Mucosa of rectum (tissue), 2 donors: ENCODE data around the gene EPHB3.

Source experiments
- H3K27ac ChIP-seq, 2 donors: one replicate each; pipeline ENCODE4 v1.7.0; 2013; ENCODE audit warnings: inconsistent platforms in 2 of 2, low read depth in 2 of 2, low read length in 2 of 2
- H3K27me3 ChIP-seq, 2 donors: one replicate each; pipeline ENCODE4 v1.7.0; 2013; ENCODE audit warnings: low read length in 2 of 2; ENCODE audit not compliant: control insufficient read depth in 2 of 2, insufficient read depth in 2 of 2
- H3K36me3 ChIP-seq, 2 donors: one replicate each; pipeline ENCODE4 v1.7.0; 2013; ENCODE audit warnings: low read length in 2 of 2; ENCODE audit not compliant: control insufficient read depth in 2 of 2, insufficient read depth in 2 of 2
- H3K4me1 ChIP-seq, 2 donors: one replicate each; pipeline ENCODE4 v1.7.0; 2013; ENCODE audit warnings: low read length in 2 of 2, mild to moderate bottlenecking in 1 of 2; ENCODE audit not compliant: control insufficient read depth in 2 of 2, insufficient read depth in 2 of 2
- H3K4me3 ChIP-seq, 2 donors: one replicate each; pipeline ENCODE4 v1.7.0; 2013; ENCODE audit warnings: low read length in 2 of 2
- H3K9ac ChIP-seq, 2 donors: one replicate each; pipeline ENCODE4 v1.7.0; 2013; ENCODE audit warnings: low read length in 2 of 2, low read depth in 1 of 2, mild to moderate bottlenecking in 1 of 2
- H3K9me3 ChIP-seq, 2 donors: one replicate each; pipeline ENCODE4 v1.7.0; 2013; ENCODE audit warnings: low read length in 2 of 2; ENCODE audit not compliant: control insufficient read depth in 2 of 2
- donor health status: healthy.
- donor health status: Normal muscosa, but diverticular disease.

The EPHB3 gene

DNA sequence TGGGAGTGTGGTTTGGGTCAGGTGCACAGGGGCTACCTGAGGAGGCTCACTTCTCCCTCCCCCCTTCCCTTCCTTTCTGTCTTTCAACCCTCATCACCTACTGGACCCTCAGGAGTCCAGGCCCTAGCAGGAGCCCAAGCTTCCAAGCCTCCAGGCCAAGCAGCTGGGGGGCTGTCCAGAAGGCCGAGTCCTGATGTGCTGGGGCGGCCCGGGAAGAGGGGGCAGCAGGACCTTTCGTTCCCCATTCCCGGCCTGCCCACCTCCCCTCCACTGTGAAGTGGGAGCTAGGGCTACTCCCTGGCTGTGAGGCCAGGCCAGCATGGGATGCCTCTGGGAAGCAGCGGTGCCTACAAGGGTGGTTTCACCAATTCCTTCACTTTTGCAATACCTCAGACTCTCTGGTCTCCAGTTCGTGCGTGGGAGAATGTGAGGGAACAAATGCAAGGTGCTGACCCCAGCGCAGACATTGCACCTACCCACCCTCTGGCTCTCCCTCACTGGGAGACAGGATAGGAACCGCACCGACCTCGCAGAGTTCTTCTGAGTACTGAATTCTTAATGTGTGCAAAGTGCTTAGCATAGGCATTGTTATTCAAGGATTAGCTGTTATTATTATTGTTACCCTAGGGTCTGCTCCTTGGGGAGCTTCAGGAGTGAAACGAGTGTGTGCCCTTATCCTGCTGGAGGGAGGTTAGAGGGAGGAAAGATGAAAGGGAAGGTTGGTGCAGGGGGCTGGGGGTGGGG is 2.5 kb downstream of the EPHB3 start:
- Histone ChIP-seq H3K9me3 (no peaks in the 10 kb centered on the region), H3K36me3 (peaks cover 0 to 5% of the 10 kb centered on the region in 2 donors), H3K4me1 (peaks cover 58 to 70% of the 10 kb centered on the region in 2 donors), H3K27me3 (no peaks in the 10 kb centered on the region), H3K4me3 (peak overlapping the region; percentile 70 to 75), H3K27ac (peak overlapping the region in 1 of 2 donors; percentile 35), H3K9ac (peak overlapping the region; percentile 65 to 66)

DNA sequence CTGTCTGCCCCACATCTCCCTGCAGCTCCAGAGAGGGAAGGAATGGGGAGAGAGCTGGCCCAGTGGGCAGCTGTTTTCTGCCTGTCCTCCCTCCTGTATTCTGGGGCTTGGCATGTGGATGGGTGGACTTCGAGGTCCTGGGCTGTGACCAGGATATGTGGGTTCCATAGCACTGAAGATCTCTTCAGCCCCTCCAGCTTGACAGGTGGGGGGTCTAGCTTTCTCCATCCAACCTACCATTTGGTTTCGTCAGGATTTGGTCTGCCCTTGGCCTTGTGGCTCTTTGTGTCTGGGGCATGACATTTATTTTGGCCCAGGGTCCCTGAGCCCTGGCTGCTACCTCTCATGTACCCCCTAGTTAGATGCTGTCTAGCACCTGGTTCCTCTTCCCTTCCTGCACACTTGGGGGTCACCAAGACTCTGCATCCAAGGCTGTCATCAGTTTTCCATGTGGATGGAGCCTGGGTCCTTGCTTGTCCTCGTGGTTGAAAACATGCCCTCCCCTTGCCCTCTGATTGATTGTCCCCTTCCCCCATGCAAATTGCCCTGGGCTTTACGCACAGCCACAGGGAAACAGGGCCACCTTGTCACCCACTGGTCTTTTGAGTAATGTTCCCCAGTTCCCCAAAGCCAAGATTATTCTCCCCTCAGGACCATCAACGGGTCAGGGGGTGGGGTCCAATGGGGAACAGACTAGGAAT is 3.2 kb downstream of the EPHB3 start:
- H3K36me3 ChIP-seq = peaks cover 0 to 5% of the 10 kb centered on the region in 2 donors
- H3K9me3 ChIP-seq = no peaks in the 10 kb centered on the region
- peaks cover 58 to 71% of the 10 kb centered on the region in 2 donors for H3K4me1 ChIP-seq
- peak overlapping the region; percentile 28 to 75 for H3K4me3 ChIP-seq
- peak overlapping the region in 1 of 2 donors; percentile 83 for H3K27ac ChIP-seq
- H3K27me3 ChIP-seq = no peaks in the 10 kb centered on the region
- H3K9ac ChIP-seq = peak overlapping the region in 1 of 2 donors; percentile 52

DNA sequence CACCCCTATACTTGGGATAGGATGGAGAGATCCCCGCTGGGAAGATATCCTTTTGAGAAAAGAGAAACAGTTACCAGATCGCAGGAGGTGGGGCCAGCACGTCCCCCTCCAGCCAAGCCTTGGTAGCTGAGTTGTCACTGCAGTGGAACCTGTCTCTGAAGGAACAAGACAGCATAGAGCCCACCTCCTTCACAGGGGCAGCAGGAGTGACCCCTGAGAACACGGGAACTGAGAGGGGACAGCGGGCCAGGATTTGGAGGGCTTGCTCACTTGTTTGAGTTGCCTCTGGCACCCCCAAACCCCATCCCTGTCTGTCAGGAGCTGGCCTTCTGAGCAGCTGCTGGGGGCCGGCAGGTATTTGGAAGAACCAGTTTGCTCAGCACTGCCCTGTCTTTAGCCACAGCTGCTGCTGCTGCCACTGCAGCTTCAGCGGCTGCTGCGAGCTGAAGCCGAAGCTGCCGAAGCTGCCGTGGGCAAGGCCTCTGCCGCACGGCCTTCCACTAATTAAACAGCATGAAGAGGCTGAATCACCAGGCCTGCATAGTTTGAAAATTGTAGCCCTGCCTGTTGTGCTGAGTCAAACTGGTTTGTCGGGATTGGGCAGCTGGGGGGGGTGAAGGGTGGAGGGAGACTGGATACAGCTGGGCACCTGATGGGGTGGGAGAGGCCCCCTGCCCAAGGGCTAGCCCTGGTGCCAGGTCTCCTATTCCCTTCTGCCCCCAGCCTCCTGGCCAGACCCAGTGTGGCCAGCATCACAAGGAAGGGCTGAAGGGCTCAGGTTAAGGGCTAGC is 4.0 kb downstream of the EPHB3 start:
- Histone ChIP-seq H3K4me1 (peaks cover 56 to 65% of the 10 kb centered on the region in 2 donors), H3K4me3 (peak overlapping the region; percentile 50 to 75), H3K9me3 (no peaks in the 10 kb centered on the region), H3K36me3 (peaks cover 0 to 5% of the 10 kb centered on the region in 2 donors), H3K27me3 (no peaks in the 10 kb centered on the region), H3K27ac (peak overlapping the region; percentile 83 to 84), H3K9ac (peak overlapping the region; percentile 38 to 52)

DNA sequence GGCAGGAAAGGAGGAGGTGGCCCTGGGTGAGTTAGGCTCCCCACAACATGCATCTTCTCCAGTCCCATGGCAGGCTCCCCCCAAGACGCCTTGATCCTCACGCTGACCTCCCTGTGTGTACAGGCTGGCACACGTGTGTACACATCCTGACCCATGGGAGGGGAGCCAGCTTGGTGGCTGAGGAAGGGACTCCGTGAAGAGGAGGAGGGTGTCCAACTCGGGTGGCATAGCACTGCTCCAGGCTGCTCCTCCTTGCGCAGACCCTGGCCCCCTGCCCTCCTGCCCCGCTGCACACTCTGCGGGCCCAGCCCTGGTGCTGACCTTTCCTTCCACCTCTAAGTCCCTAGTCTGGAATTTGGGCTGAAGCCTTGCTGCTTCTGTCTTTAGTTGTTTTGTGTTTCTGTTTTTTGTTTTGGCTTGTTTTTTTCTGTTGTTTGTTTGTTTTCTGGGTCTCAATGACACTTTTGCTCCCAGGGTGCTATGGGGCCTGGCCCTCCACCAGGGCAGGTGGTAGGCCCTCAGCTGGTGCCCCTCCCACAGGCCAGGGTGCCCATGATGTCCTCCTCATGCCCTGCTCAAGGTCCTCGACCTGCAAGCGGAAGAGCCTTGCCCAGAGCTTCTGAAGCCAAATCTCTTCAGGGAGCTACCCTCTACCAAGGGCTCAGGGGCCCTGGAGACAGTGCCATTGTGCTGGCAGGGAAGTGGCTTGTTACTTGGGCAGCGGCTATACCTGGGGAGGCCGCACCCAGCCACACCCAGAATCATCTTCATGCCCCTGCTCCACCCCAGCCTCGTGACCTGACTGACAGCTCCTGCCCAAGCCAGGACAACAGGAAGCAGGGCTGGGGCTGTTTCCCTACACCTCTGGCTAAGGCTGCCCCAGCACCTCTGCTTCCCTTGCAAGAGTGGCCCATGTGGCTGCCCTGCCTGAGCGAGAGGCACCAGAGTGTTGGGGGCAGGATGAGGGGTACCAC is 5.1 kb downstream of the EPHB3 start:
- H3K27me3 ChIP-seq = no peaks in the 10 kb centered on the region
- H3K4me1 ChIP-seq = peaks cover 50 to 59% of the 10 kb centered on the region in 2 donors
- H3K9ac ChIP-seq = peak overlapping the region in 1 of 2 donors; percentile 38

DNA sequence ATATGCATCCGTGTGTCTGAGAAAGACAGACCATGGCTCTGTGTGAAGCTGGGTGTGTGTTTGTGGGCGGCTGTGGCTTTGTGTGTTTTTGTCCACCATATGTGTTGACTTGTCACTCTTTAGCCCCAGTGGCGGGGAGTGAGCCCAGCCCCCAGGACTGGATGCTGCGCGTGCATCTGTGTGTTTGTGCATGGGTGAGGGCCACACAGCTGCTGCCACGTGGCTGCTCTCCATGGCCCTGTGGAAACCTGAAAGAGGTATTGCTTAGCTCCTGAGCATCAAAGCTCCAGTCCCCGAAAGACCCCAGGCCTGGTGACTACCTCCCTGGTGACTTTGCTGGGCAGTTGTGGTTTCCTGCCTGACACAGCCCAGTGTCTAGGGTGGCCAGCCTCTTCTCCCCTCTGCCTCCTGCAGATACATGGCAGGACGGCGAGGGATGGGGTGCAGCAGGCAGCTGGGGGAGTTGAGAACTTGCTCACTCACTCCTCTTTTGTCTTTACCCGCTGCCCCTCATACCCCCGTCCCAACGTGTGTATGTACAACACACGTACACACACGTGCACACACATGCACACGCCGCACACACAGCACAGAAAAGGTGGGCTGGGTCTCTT is 6.5 kb downstream of the EPHB3 start:
- Histone ChIP-seq H3K27me3 (no peaks in the 10 kb centered on the region), H3K36me3 (peaks cover 5 to 6% of the 10 kb centered on the region in 2 donors), H3K9me3 (no peaks in the 10 kb centered on the region), H3K9ac (peak overlapping the region in 1 of 2 donors; percentile 53), H3K27ac (peak overlapping the region; percentile 83 to 84), H3K4me3 (peak overlapping the region in 1 of 2 donors; percentile 50), H3K4me1 (peaks cover 53 to 59% of the 10 kb centered on the region in 2 donors)

More for the DNA sequence above, 5.1 kb downstream of the EPHB3 start:
- Histone ChIP-seq H3K9me3 (no peaks in the 10 kb centered on the region), H3K4me3 (peak overlapping the region; percentile 9 to 19), H3K36me3 (peaks cover 0 to 5% of the 10 kb centered on the region in 2 donors), H3K27ac (peak overlapping the region; percentile 83 to 84)

DNA sequence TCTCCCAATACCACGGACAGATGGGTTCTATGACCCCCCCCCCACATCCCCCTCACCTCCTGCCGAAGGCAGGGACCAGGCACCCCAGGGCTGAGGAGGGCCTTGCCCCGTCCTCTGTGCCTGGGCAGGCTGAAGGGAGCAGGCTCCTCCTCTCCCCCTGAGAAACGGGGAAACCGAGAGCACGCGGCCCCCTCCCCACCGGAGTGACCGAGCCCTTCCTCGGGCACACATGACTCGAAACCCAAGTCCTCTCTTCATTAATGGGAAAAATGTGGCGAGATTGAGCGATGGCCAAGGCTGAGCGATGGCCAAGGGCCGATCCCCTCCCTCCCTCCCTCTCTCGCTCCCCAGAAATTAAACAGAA is 7.0 kb downstream of the EPHB3 start:
- Histone ChIP-seq H3K27me3 (no peaks in the 10 kb centered on the region), H3K4me3 (peak overlapping the region; percentile 52 to 60), H3K36me3 (peaks cover 5 to 10% of the 10 kb centered on the region in 2 donors), H3K4me1 (peaks cover 53 to 57% of the 10 kb centered on the region in 2 donors), H3K9ac (peak overlapping the region in 1 of 2 donors; percentile 53), H3K27ac (peak overlapping the region; percentile 61 to 84), H3K9me3 (no peaks in the 10 kb centered on the region)

DNA sequence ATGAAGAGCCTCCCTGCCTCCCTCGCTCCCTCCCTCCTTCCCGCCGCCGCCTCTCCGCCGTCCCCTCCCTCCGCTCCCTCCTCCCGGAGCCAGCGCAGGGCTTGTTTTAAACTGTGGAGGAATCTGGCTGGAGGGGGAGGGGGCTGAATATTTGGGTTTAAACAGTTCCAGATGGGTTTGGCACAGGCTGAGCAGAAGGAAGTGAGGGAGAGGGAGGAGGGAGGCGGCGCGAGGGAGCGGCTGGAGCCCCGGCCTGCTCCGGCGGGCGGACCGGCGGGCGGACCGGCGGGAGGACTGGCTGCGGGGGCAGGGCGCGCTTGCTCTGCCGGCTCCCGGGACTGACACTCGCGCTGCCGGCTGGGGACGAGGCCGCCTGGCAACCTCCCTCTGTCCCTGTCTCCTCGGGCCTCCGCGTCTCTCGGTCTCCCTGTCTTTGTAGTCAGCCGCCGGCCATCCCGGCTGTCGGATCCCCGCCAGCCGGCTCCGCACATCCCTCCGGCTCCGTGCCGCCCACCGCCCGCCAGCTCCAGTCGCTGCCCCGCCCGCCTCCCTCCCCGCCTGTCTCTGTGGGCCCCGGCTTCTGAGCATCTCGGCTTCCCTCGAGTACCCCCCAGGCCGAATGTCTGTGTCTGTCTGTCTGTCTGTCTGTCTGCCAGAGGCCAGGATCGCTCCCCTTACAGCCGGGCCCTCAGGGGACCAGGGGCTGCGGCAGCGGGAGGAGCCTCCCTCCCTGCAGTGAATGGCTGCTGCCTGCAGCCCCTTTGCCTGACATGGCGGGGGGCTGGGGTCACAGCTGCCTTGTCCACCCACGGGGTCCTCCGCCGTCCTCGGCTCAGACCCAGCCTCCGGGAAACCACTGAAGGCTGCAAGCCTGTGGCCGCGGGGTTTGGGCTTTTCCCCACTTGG is 7.6 kb downstream of the EPHB3 start:
- Histone ChIP-seq H3K9me3 (no peaks in the 10 kb centered on the region), H3K36me3 (peaks cover 5 to 10% of the 10 kb centered on the region in 2 donors), H3K4me3 (peak overlapping the region; percentile 52 to 60), H3K9ac (peak overlapping the region in 1 of 2 donors; percentile 53), H3K4me1 (peaks cover 47 to 52% of the 10 kb centered on the region in 2 donors), H3K27me3 (no peaks in the 10 kb centered on the region), H3K27ac (peak overlapping the region; percentile 32 to 84)

DNA sequence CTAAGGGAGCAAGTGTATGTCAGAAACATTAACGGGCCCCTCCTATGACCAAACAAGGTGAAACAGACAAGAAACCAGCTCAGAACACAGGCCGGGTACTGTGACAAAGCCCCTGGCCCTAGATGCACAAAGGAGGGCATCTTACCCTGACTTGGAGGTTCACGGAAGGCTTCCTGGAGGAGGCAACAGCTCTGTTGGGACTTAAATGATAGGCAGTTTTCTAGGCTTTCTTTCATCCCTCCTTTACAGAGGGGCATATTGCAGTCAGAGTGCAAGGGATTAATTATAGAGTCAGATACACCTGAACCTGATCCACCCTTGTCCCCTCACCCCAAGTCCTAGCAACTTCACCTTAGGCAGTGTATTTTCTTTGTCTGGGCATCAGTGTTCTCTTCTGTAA is 8.4 kb downstream of the EPHB3 start:
- no peaks in the 10 kb centered on the region for H3K9me3 ChIP-seq
- H3K4me3 ChIP-seq = no peak overlapping the region
- no peak overlapping the region for H3K27ac ChIP-seq
- peaks cover 5 to 10% of the 10 kb centered on the region in 2 donors for H3K36me3 ChIP-seq
- H3K4me1 ChIP-seq = peaks cover 42 to 55% of the 10 kb centered on the region in 2 donors
- no peak overlapping the region for H3K9ac ChIP-seq
- H3K27me3 ChIP-seq = no peaks in the 10 kb centered on the region
